H9 (cell line): ENCODE results near the gene TCF23. TPM values are rescaled to one million over a fixed set of nuclear protein-coding genes. Genes with fewer than 3 reads are reported as not detected.

ENCODE experiments used
- DNase-seq: peaks from one replicate; pipeline ENCODE4 v3.0.0-alpha.2; 2017
- H2AFZ ChIP-seq: one replicate; pipeline ENCODE4 v1.6.1; 2013; ENCODE audit warnings: mild to moderate bottlenecking, low read length, control low read depth, moderate library complexity
- H2AK5ac ChIP-seq: 2 replicates; pipeline ENCODE4 v1.6.1; 2013; ENCODE audit warnings: low read length, control low read depth, mixed read lengths; ENCODE audit not compliant: insufficient read length
- H2BK120ac ChIP-seq: one replicate; pipeline ENCODE4 v1.6.1; 2013; ENCODE audit warnings: low read depth, mild to moderate bottlenecking, low read length, control low read depth, inconsistent platforms; ENCODE audit not compliant: poor library complexity, severe bottlenecking
- H2BK12ac ChIP-seq: 2 replicates; pipeline ENCODE4 v1.6.1; 2013; ENCODE audit warnings: low read length, control low read depth, mixed read lengths, low read depth; ENCODE audit not compliant: insufficient read length
- H2BK15ac ChIP-seq: 2 replicates; pipeline ENCODE4 v1.6.1; 2013; ENCODE audit warnings: low read depth, low read length, control low read depth
- H2BK20ac ChIP-seq: one replicate; pipeline ENCODE4 v1.6.1; 2013; ENCODE audit warnings: low read depth, mild to moderate bottlenecking, low read length, control low read depth, inconsistent platforms; ENCODE audit not compliant: poor library complexity, severe bottlenecking
- H2BK5ac ChIP-seq: 2 replicates; pipeline ENCODE4 v1.6.1; 2013; ENCODE audit warnings: low read length, control low read depth, mixed read lengths; ENCODE audit not compliant: insufficient read length
- H3K14ac ChIP-seq: 2 replicates; pipeline ENCODE4 v1.6.1; 2013; ENCODE audit warnings: low read length, control low read depth; ENCODE audit not compliant: insufficient read depth
- H3K18ac ChIP-seq: 2 replicates; pipeline ENCODE4 v1.6.1; 2013; ENCODE audit warnings: low read depth, mild to moderate bottlenecking, mixed read lengths, low read length, control low read depth; ENCODE audit not compliant: insufficient read length
- H3K23ac ChIP-seq: 2 replicates; pipeline ENCODE4 v1.6.1; 2013; ENCODE audit warnings: low read length, control low read depth, mixed read lengths, low read depth; ENCODE audit not compliant: insufficient read length
- H3K23me2 ChIP-seq: 2 replicates; pipeline ENCODE4 v1.6.1; 2013; ENCODE audit warnings: low read depth, mild to moderate bottlenecking, mixed read lengths, low read length, control low read depth; ENCODE audit not compliant: insufficient read length, poor library complexity, severe bottlenecking
- H3K27ac ChIP-seq: 2 replicates; pipeline ENCODE4 v1.5.1; 2013; ENCODE audit warnings: low read length, control low read depth, mixed read lengths, low read depth; ENCODE audit not compliant: insufficient read length
- H3K27me3 ChIP-seq: 2 replicates; pipeline ENCODE4 v1.6.1; 2013; ENCODE audit warnings: low read length, control low read depth, inconsistent platforms; ENCODE audit not compliant: insufficient read depth
- H3K4ac ChIP-seq: 2 replicates; pipeline ENCODE4 v1.6.1; 2013; ENCODE audit warnings: low read depth, mild to moderate bottlenecking, control low read depth, inconsistent platforms, low read length, moderate library complexity
- H3K4me1 ChIP-seq: 2 replicates; pipeline ENCODE4 v1.6.1; 2013; ENCODE audit warnings: low read length, control low read depth, inconsistent platforms; ENCODE audit not compliant: insufficient read depth
- H3K4me2 ChIP-seq: 2 replicates; pipeline ENCODE4 v1.6.1; 2013; ENCODE audit warnings: low read length, control low read depth, mixed read lengths; ENCODE audit not compliant: insufficient read length, insufficient read depth
- H3K56ac ChIP-seq: 2 replicates; pipeline ENCODE4 v1.6.1; 2013; ENCODE audit warnings: low read depth, mild to moderate bottlenecking, mixed read lengths, low read length, control low read depth; ENCODE audit not compliant: insufficient read length
- H3K79me1 ChIP-seq: 2 replicates; pipeline ENCODE4 v1.6.1; 2013; ENCODE audit warnings: low read depth, mild to moderate bottlenecking, moderate library complexity, low read length, control low read depth, inconsistent platforms; ENCODE audit not compliant: insufficient read depth, poor library complexity, severe bottlenecking
- H3K79me2 ChIP-seq: 2 replicates; pipeline ENCODE4 v1.6.1; 2013; ENCODE audit warnings: low read length, control low read depth, inconsistent platforms; ENCODE audit not compliant: insufficient read depth
- H3K9ac ChIP-seq: 2 replicates; pipeline ENCODE4 v1.6.1; 2013; ENCODE audit warnings: low read length, control low read depth, mixed read lengths; ENCODE audit not compliant: insufficient read length; ENCODE audit errors: extremely low read depth
- H3K9me3 ChIP-seq: one replicate; pipeline ENCODE4 v1.6.1; 2013; ENCODE audit warnings: low read depth, low read length, inconsistent platforms; ENCODE audit not compliant: control insufficient read depth
- H3T11ph ChIP-seq: one replicate; pipeline ENCODE4 v1.6.1; 2013; ENCODE audit warnings: mild to moderate bottlenecking, low read length, control low read depth, inconsistent platforms
- H4K20me1 ChIP-seq: one replicate; pipeline ENCODE4 v1.6.1; 2013; ENCODE audit not compliant: control insufficient read depth, insufficient read length, insufficient read depth
- H4K5ac ChIP-seq: 2 replicates; pipeline ENCODE4 v1.6.1; 2013; ENCODE audit warnings: low read depth, mild to moderate bottlenecking, mixed read lengths, low read length, control low read depth; ENCODE audit not compliant: insufficient read length
- H4K8ac ChIP-seq: replicated peaks from 2 replicates; pipeline ENCODE4 v1.6.1; 2013; ENCODE audit warnings: low read length, control low read depth, mixed read lengths, low read depth; ENCODE audit not compliant: insufficient read length
- H4K91ac ChIP-seq: 2 replicates; pipeline ENCODE4 v1.6.1; 2013; ENCODE audit warnings: low read depth, mild to moderate bottlenecking, moderate library complexity, mixed read lengths, low read length, control low read depth; ENCODE audit not compliant: insufficient read length
- H3K27ac Mint-ChIP-seq, 3 experiments: 2 replicates in 2 of 3; 3 replicates in 1 of 3; pipeline ENCODE4 v1.8.0; 2020 to 2021; ENCODE audit warnings: mixed read lengths in 3 of 3, mild to moderate bottlenecking in 1 of 3, moderate library complexity in 1 of 3
- H3K27me3 Mint-ChIP-seq: 2 replicates; pipeline ENCODE4 v1.8.0; 2021; ENCODE audit warnings: low read depth, mild to moderate bottlenecking, moderate library complexity, mixed read lengths
- H3K36me3 Mint-ChIP-seq, 3 experiments: 2 replicates in 2 of 3; 3 replicates in 1 of 3; pipeline ENCODE4 v1.8.0; 2020 to 2021; ENCODE audit warnings: low read depth in 3 of 3, mixed read lengths in 3 of 3; ENCODE audit not compliant: insufficient read depth in 1 of 3
- H3K4me1 Mint-ChIP-seq, 2 experiments: 2 replicates each; pipeline ENCODE4 v1.8.0; 2020; ENCODE audit warnings: mixed read lengths in 2 of 2
- H3K4me3 Mint-ChIP-seq, 2 experiments: 2 replicates in 1 of 2; 3 replicates in 1 of 2; pipeline ENCODE4 v1.8.0; 2020 to 2021; ENCODE audit warnings: mild to moderate bottlenecking in 2 of 2, mixed read lengths in 2 of 2, moderate library complexity in 1 of 2
- H3K9me3 Mint-ChIP-seq, 2 experiments: 2 replicates in 1 of 2; 3 replicates in 1 of 2; pipeline ENCODE4 v1.8.0; 2020; ENCODE audit warnings: mild to moderate bottlenecking in 2 of 2, mixed read lengths in 2 of 2, moderate library complexity in 1 of 2
- CTCF ChIP-seq: fragments of 200-600 bp; sonication (generic); conservative IDR thresholded peaks from 3 replicates; pipeline ENCODE4 v1.8.0; 2021; ENCODE audit warnings: antibody characterized with exemption, mild to moderate bottlenecking
- WGBS: extraction: QIAGEN DNeasy Blood & Tissue Kit; methylation state at CpG from one replicate; pipeline ENCODE4 v1.1.7; 2013; ENCODE audit warnings: missing lambda C conversion rate, low lambda C conversion rate, mixed read lengths; ENCODE audit not compliant: insufficient read length; ENCODE audit errors: extremely low coverage; 5-methylcytosine and 5-hydroxymethylcytosine counted together
- total RNA-seq: library from RNA; stranded (reverse); gene quantifications from 2 replicates; pipeline ENCODE4 v1.2.1, GENCODE V29; 2021

The TCF23 gene
- total RNA-seq, 1 experiment from 2014 or later = not detected

- Histone ChIP-seq H3K14ac (no peak overlapping the region), H4K91ac (no peak overlapping the region)
Measured at GRCh38 chr2:27137322-27137935, 11.4 kb upstream of the TCF23 start.

More at GRCh38 chr2:27137322-27137935, 11.4 kb upstream of the TCF23 start:
- H3K4me3 Mint-ChIP-seq = no peak overlapping the region
- no peak overlapping the region for H2AK5ac ChIP-seq
- peaks cover 5 to 9% (median 9%) of the 10 kb centered on the region in 3 experiments for H3K36me3 Mint-ChIP-seq
- H3K27ac Mint-ChIP-seq = no peak overlapping the region
- H3K27me3 Mint-ChIP-seq = peaks cover 10% of the 10 kb centered on the region
- H3K18ac ChIP-seq = no peak overlapping the region
- H4K5ac ChIP-seq = no peak overlapping the region
- H3K9me3 Mint-ChIP-seq = no peaks in the 10 kb centered on the region
- H2AFZ ChIP-seq = no peak overlapping the region
- H3K23me2 ChIP-seq = no peaks in the 10 kb centered on the region
- H3K56ac ChIP-seq = no peak overlapping the region
- no CpG with 5 or more reads among the region's 21 CpGs for WGBS
- peaks cover 2% of the 10 kb centered on the region; the same call in 1 of the 2 replicates for H3K79me2 ChIP-seq
- H2BK5ac ChIP-seq = no peak overlapping the region
- no peak overlapping the region for H3K9ac ChIP-seq
- H3K27ac ChIP-seq = no peak overlapping the region
- no peak overlapping the region for H2BK15ac ChIP-seq
- no peak overlapping the region for H4K8ac ChIP-seq
- no peak overlapping the region for H2BK20ac ChIP-seq
- H3K79me1 ChIP-seq = peaks cover 4% of the 10 kb centered on the region
- H3T11ph ChIP-seq = no peak overlapping the region
- no peaks in the 10 kb centered on the region for H3K9me3 ChIP-seq
- no peak overlapping the region for H2BK120ac ChIP-seq
- H3K27me3 ChIP-seq = no peaks in the 10 kb centered on the region
- no peak overlapping the region for H3K23ac ChIP-seq
- TF ChIP-seq CTCF = no peak
- no peaks in the 10 kb centered on the region for H4K20me1 ChIP-seq
- DNase-seq = no peak
- H3K4me1 ChIP-seq = no peaks in the 10 kb centered on the region
- no peak overlapping the region for H3K4me2 ChIP-seq
- no peak overlapping the region for H3K4ac ChIP-seq
- H3K4me1 Mint-ChIP-seq = peaks cover 10 to 11% of the 10 kb centered on the region in 2 experiments
- no peak overlapping the region for H2BK12ac ChIP-seq
